Renal cortical epithelial cell (primary cell): ENCODE results near the gene DTX2. TPM values are rescaled to one million over a fixed set of nuclear protein-coding genes. Genes with fewer than 3 reads are reported as not detected.
"Not testable (repeated sequence)": the region's sequence is repeated elsewhere in the genome, so short reads cannot be mapped to it uniquely, and the experiment has no call there.

Experiments used
- DNase-seq: peaks from one replicate; pipeline ENCODE4 v3.0.0-alpha.2; 2011; ENCODE audit warnings: low read depth
- total RNA-seq: library from RNA; depleted of rRNA; stranded (reverse); fragments of >200 nt; gene quantifications from 2 replicates; pipeline ENCODE4 v1.2.3, GENCODE V29; 2014

The DTX2 gene
- 10.2 and 10.6 TPM in 2 replicates for total RNA-seq

GRCh38 chr7:76461464-76462101, at the start of gene DTX2:
Gene DTX2 (plus strand): TSS chr7:76461709. CDS start chr7:76480510, 18,801 bp downstream.
- DNase-seq = not testable (repeated sequence)

- DNase-seq = no peak
Measured at GRCh38 chr7:76412249-76412648, 49.3 kb upstream of the DTX2 start.

GRCh38 chr7:76417654-76418310, 43.7 kb upstream of the DTX2 start:
- DNase-seq = not testable (repeated sequence)

GRCh38 chr7:76421097-76421496, 40.4 kb upstream of the DTX2 start:
- DNase-seq = peak; percentile 99

GRCh38 chr7:76423666-76424412, 37.7 kb upstream of the DTX2 start:
- DNase-seq = peak; percentile 11

GRCh38 chr7:76424413-76425111, 36.9 kb upstream of the DTX2 start, which contains the start of gene ZP3:
Gene ZP3 (plus strand): TSS chr7:76424950. CDS start chr7:76424965, 15 bp downstream.
- peak; percentile 16 for DNase-seq

- DNase-seq = no peak
Measured at GRCh38 chr7:76425156-76425555, 36.4 kb upstream of the DTX2 start.

- not testable (repeated sequence) for DNase-seq
Measured at GRCh38 chr7:76425558-76425957, 36.0 kb upstream of the DTX2 start.

GRCh38 chr7:76426246-76426645, 35.3 kb upstream of the DTX2 start:
- no peak for DNase-seq

- DNase-seq = no peak
Measured at GRCh38 chr7:76427635-76428034, 33.9 kb upstream of the DTX2 start.

- DNase-seq = no peak
Measured at GRCh38 chr7:76428149-76428823, 33.2 kb upstream of the DTX2 start.

GRCh38 chr7:76428868-76429805, 32.4 kb upstream of the DTX2 start:
- no peak for DNase-seq

GRCh38 chr7:76430211-76430610, 31.3 kb upstream of the DTX2 start:
- no peak for DNase-seq

- no peak for DNase-seq
Measured at GRCh38 chr7:76430836-76431235, 30.7 kb upstream of the DTX2 start.

- DNase-seq = peak; percentile 89
Measured at GRCh38 chr7:76437873-76438272, 23.6 kb upstream of the DTX2 start.

- DNase-seq = not testable (repeated sequence)
Measured at GRCh38 chr7:76439120-76439888, 22.2 kb upstream of the DTX2 start.

- not testable (repeated sequence) for DNase-seq
Measured at GRCh38 chr7:76440404-76440803, 21.1 kb upstream of the DTX2 start.

- not testable (repeated sequence) for DNase-seq
Measured at GRCh38 chr7:76441792-76442191, 19.7 kb upstream of the DTX2 start.

GRCh38 chr7:76442664-76443446, 18.7 kb upstream of the DTX2 start:
- not testable (repeated sequence) for DNase-seq
